ENCODE data around the gene PCDHA9.

DNA sequence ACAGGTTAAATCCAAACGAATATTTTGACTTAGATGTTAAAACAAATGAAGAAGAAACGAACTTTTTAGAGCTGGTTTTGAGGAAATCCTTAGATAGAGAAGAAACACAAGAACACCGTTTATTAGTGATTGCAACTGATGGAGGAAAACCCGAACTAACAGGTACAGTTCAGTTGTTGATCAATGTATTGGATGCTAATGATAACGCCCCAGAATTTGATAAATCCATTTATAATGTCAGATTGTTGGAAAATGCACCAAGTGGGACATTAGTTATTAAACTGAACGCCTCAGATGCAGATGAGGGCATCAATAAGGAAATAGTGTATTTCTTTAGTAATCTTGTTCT lies 25.9 kb upstream of the PCDHA9 start:
- TF ChIP-seq, protein P1, sequence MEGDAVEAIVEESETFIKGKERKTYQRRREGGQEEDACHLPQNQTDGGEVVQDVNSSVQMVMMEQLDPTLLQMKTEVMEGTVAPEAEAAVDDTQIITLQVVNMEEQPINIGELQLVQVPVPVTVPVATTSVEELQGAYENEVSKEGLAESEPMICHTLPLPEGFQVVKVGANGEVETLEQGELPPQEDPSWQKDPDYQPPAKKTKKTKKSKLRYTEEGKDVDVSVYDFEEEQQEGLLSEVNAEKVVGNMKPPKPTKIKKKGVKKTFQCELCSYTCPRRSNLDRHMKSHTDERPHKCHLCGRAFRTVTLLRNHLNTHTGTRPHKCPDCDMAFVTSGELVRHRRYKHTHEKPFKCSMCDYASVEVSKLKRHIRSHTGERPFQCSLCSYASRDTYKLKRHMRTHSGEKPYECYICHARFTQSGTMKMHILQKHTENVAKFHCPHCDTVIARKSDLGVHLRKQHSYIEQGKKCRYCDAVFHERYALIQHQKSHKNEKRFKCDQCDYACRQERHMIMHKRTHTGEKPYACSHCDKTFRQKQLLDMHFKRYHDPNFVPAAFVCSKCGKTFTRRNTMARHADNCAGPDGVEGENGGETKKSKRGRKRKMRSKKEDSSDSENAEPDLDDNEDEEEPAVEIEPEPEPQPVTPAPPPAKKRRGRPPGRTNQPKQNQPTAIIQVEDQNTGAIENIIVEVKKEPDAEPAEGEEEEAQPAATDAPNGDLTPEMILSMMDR (IDR thresholded peaks at IDR 0.05; ENCODE audit: insufficient read depth, low read depth, low read length): no peak
- no peak for TF ChIP-seq EZH2 (IDR thresholded peaks at IDR 0.05; ENCODE audit: insufficient read depth, low read length)
